ENCODE data around the gene TADA3.

Gene TADA3

GRCh38 chr3:9743548-9743947, 48.7 kb downstream of the TADA3 start:
- no peak overlapping the region for H3K4me3 ChIP-seq (ENCODE audit: low read depth, low read length)
- TF ChIP-seq CTCF (conservative IDR thresholded peaks at IDR 0.05; ENCODE audit: low read depth, low read length): no peak
- DNase-seq (ENCODE audit: low read depth): no peak

DNA sequence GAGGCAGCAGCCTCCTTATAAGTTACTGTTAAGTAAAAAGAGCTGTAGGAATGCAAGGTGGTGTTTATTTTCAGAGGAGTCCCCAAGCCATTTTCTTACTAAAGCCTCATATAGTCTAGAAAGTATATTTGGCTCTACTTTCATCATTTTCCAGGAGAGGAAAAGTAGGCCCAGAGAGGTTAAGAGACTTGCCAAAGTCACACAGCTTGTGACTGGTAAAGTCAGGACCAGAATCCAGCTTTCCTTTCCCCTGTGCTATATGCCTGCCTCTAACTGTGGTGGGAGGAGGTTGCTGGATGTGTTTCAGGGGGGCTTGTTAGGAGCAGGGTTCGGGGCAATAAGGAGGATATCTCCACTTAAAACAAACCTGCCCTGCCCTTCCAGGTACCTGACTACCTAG, 49.7 kb downstream of the TADA3 start:
- no peak overlapping the region for H3K4me3 ChIP-seq (ENCODE audit: low read depth, low read length)
- no peak for DNase-seq (ENCODE audit: low read depth)
- no peak for TF ChIP-seq CTCF (conservative IDR thresholded peaks at IDR 0.05; ENCODE audit: low read depth, low read length)

DNA sequence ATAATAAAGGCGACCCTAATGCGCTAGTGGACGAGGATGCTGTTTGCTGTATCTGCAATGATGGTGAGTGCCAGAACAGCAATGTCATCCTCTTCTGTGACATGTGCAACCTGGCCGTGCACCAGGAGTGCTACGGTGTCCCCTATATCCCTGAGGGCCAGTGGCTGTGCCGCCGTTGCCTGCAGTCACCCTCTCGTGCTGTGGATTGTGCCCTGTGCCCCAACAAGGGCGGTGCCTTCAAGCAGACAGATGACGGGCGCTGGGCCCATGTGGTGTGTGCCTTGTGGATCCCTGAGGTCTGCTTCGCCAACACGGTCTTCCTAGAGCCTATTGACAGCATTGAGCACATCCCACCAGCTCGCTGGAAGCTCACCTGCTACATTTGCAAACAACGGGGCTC, 53.1 kb downstream of the TADA3 start:
- H3K4me3 ChIP-seq (ENCODE audit: low read depth, low read length): no peak overlapping the region
- TF ChIP-seq CTCF (conservative IDR thresholded peaks at IDR 0.05; ENCODE audit: low read depth, low read length): no peak
- no peak for DNase-seq (ENCODE audit: low read depth)

DNA sequence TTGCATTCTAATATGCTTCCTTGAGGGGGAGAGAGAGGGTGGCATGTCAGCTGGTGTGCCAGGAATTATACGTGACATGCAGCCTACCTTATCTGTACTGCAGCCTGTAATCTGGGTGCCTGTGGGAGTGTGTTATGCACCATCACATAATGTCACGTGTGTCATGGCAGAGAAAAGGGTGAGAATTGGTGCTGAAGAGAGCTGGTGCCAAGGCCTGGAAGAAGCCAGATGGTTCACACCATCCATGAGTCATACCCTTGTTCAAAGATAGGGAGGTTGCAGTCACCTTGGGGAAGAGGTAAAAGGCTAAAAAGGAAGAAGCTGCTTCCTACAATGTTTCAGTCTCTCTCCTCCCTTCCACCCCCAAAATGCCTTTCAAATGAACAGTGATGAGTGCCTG, 55.4 kb downstream of the TADA3 start:
- no peak for DNase-seq (ENCODE audit: low read depth)
- no peak overlapping the region for H3K4me3 ChIP-seq (ENCODE audit: low read depth, low read length)
- TF ChIP-seq CTCF (conservative IDR thresholded peaks at IDR 0.05; ENCODE audit: low read depth, low read length): no peak

GRCh38 chr3:9732740-9733115, 59.5 kb downstream of the TADA3 start:
- DNase-seq (ENCODE audit: low read depth): no peak
- peak overlapping the region; percentile 88 for H3K4me3 ChIP-seq (ENCODE audit: low read depth, low read length)
- no peak for TF ChIP-seq CTCF (conservative IDR thresholded peaks at IDR 0.05; ENCODE audit: low read depth, low read length)

DNA sequence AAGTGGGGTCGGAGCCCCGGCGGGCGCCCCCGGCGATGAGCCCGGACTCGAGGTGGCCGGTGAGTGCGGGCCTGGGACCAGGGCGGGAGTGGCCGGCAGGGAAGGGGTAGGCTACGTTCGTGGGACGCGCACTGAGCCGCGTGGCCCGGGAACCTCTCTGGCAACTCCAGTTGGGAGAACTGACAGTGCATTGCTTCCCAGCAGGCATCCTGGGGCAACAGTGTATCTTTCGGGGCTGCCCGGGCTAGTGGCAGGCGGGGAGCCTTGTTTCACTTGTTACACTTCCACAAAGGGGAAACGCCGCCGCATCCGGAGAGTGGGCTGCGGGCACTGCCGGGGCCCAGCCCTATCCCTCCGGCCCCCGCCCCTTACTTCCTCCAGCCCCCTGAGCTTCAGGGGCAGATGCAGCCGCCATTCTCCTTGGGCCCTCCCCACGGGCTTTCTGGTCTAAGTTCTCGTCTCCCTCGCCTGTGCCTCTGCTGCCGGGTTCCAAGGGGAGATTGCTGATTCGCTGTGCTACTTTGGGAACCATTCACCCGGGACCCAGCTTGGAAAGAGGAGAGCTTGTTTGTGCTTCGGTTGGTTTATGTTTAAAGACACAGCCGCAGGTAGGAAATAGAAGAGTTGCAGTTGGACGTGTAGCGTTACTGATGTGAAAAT, 60.1 kb downstream of the TADA3 start:
- no peak for DNase-seq (ENCODE audit: low read depth)
- no peak for TF ChIP-seq CTCF (conservative IDR thresholded peaks at IDR 0.05; ENCODE audit: low read depth, low read length)
- peak overlapping the region; percentile 88 for H3K4me3 ChIP-seq (ENCODE audit: low read depth, low read length)

All from choroid plexus epithelial cell (primary cell).